ENCODE results near the gene SCGB1D2.

SCGB1D2 gene

GRCh38 chr11:62264004-62264403 is 22.0 kb downstream of the SCGB1D2 start:
- DNase-seq, result no peak

- no peak for DNase-seq
Observed at GRCh38 chr11:62266558-62266957, 24.5 kb downstream of the SCGB1D2 start.

DNA sequence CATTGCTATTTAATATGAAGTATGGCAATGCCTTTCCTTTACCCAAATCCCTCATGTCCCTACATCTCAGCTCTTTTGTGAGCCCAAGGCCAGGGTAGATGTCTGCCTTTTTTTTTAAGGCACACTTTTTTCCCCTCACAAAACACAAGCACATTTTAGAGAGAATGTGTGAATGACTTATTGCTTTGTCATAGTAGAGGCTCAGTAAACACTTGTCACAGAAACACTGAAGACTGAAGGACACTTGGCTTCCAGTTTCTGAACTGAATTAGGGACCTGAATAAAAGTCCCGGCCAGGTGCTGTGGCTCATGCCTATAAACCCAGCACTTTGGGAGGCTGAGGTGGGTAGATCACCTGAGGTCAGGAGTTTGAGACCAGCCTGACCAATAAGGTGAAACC is 25.0 kb downstream of the SCGB1D2 start:
- DNase-seq, result no peak

- no peak for DNase-seq
Observed at GRCh38 chr11:62267576-62267975, 25.5 kb downstream of the SCGB1D2 start.

DNA sequence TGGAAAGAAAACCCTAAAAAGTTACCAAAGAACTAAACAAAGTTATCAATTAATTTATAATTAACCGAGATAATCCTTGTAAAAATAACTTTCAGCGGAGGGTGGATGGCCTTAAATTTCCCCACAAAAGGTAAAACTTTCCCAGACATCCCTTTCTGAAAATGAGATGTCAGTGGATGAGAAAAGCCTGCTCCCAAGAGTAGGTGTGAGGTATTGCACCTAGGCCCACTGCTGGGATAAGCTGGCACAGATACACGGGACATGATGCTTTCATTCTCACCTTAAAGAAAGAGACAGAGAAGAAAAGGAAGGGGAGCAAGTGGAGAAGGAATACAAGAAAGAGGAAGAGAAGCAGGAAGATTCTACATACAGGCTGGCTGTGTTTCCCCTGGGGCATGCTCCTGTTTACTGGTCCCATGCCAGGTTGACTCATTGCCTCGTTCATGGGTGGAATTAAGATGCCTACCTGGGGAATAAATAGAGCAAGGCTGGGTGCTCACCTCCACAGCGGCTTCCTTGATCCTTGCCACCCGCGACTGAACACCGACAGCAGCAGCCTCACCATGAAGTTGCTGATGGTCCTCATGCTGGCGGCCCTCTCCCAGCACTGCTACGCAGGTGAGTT is 27.7 kb downstream of the SCGB1D2 start, which contains the start of gene SCGB2A2:
Gene SCGB2A2 (plus strand): TSS at position 505 of the 625 bp plus-strand sequence. CDS start 59 bp downstream, at position 564.
- DNase-seq, result no peak

- DNase-seq, result no peak
Observed at GRCh38 chr11:62273284-62273683, 31.2 kb downstream of the SCGB1D2 start.

- DNase-seq, result no peak
Observed at GRCh38 chr11:62273789-62274275, 31.8 kb downstream of the SCGB1D2 start.

DNA sequence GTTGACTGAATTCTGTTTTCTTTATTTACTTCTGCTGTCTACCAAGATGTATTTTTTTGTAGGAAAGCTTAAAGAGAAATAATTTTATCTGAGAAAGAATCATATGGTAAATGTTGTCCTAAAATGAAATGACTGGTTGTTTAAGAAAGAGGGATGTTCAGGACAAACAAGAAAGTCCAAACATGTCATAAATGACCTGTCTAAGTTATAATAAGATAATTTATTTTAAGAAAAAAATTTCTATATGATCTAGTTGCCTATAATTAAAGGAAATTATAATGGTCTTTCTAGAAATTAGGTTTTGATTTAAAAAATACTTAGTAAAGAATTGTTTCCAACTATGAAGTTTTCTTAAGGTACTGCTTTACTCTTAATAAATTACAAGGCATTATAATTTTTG is 38.4 kb downstream of the SCGB1D2 start:
- no peak for DNase-seq
